Epithelial cell of prostate (primary cell): ENCODE measurements around the gene CD164.

Source experiments
- DNase-seq: peaks from one replicate; pipeline ENCODE4 v3.0.0-alpha.2; 2011; ENCODE audit warnings: low read depth, low spot score
- H3K27ac ChIP-seq: fragments of 450-650 bp; 2 replicates; pipeline ENCODE4 v1.5.1; 2017; ENCODE audit warnings: mild to moderate bottlenecking

CD164 gene

GRCh38 chr6:109318328-109318876 is 63.9 kb downstream of the CD164 start:
- no peak overlapping the region for H3K27ac ChIP-seq
- no peak for DNase-seq

GRCh38 chr6:109316909-109317308 is 65.4 kb downstream of the CD164 start:
- DNase-seq = no peak
- no peak overlapping the region for H3K27ac ChIP-seq
